BLaER1 treated with 17β-estradiol and CSF1 and Interleukin-3, amounts not matched to agents 10 nM and 100 nM (cell line): Measurements from ENCODE around the gene XPNPEP3.

ENCODE experiments used
- H3K27ac ChIP-seq, 11 experiments: shearing (Covaris generic); formaldehyde crosslinking; 2 replicates each; pipeline ENCODE4 v1.8.1; 2022
- H3K27me3 ChIP-seq, 11 experiments: shearing (Covaris generic); formaldehyde crosslinking; 2 replicates each; pipeline ENCODE4 v1.8.1; 2022
- H3K36me3 ChIP-seq, 11 experiments: shearing (Covaris generic); formaldehyde crosslinking; 2 replicates each; pipeline ENCODE4 v1.8.1; 2022
- H3K4me1 ChIP-seq, 10 experiments: shearing (Covaris generic); formaldehyde crosslinking; 2 replicates each; pipeline ENCODE4 v1.8.1; 2022
- H3K4me2 ChIP-seq, 11 experiments: shearing (Covaris generic); formaldehyde crosslinking; 2 replicates each; pipeline ENCODE4 v1.8.1; 2022
- H3K4me3 ChIP-seq, 10 experiments: shearing (Covaris generic); formaldehyde crosslinking; 2 replicates each; pipeline ENCODE4 v1.8.1; 2022
- H3K9ac ChIP-seq, 11 experiments: shearing (Covaris generic); formaldehyde crosslinking; 2 replicates each; pipeline ENCODE4 v1.8.1; 2022
- H3K9me3 ChIP-seq, 11 experiments: shearing (Covaris generic); formaldehyde crosslinking; replicated peaks in 1 of 11; 2 replicates each; pipeline ENCODE4 v1.8.1; 2022
- H4K20me1 ChIP-seq, 11 experiments: shearing (Covaris generic); formaldehyde crosslinking; 2 replicates each; pipeline ENCODE4 v1.8.1; 2022
- Cebpa-rat ChIP-seq, 11 experiments: shearing (Covaris generic); IDR thresholded peaks; 2 replicates each; pipeline ENCODE4 v1.8.1; 2022

The XPNPEP3 gene

GRCh38 chr22:40939202-40939601 is 82.3 kb downstream of the XPNPEP3 start:
- Histone ChIP-seq H4K20me1 (no peaks in the 10 kb centered on the region), H3K4me1 (peaks cover 0 to 31% (median 15%) of the 10 kb centered on the region in 10 experiments; a peak in 13 of 20 replicates), H3K9me3 (no peaks in the 10 kb centered on the region), H3K9ac (no peak overlapping the region), H3K4me3 (no peak overlapping the region), H3K27me3 (no peaks in the 10 kb centered on the region), H3K4me2 (no peak overlapping the region), H3K36me3 (peaks cover 0 to 6% (median under 1%) of the 10 kb centered on the region in 11 experiments; a peak in 7 of 22 replicates), H3K27ac (no peak overlapping the region)
- no peak for TF ChIP-seq Cebpa-rat (IDR thresholded peaks at IDR 0.05)

DNA sequence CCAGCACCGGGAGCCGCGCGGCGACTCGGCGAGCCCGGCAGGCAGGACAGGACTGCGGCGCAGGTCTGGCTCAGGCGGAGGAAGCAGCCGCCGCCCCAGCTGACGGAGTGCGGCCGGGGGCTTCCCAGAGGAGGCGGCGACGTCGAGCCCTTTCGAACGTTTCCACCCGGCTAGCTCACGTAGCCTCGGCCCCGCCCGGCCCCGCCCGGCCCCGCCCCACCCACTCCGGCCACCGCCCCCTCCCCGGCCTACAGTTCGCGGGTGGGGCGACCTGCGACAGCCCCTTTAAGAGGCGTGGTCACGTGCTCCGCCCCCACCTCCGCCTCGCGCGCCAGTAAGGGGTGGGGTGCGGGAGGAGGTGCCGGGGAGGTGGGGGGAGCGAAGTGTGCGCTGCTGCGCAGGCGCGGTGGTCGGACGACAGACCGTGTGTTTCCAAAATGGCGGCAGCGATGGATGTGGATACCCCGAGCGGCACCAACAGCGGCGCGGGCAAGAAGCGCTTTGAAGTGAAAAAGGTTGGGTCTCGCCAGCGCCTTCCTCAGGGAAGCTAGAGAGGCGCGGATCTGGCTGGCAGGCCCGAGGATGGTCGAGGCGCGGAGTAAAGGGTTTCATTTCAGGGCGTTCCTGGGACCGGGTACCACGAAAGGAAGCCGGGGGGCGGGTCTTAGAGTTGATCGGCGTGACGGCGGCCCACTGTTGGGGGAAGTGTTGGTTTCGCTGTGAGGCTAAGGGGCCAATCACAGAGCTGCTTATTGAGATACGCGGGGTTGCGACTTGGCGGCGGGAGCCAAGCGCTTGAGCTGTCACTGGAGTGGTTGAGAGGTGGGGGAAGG is 94.2 kb downstream of the XPNPEP3 start, which contains the start of gene RBX1:
TSS of gene RBX1 (plus strand) at position 417 of the 833 bp plus-strand sequence. CDS start at position 438, 21 bp downstream.
- H3K9me3 ChIP-seq, result no peaks in the 10 kb centered on the region
- peak within 1 kb of the TSS; percentile 84 to 99 (median 94) for H3K4me2 ChIP-seq
- H3K4me3 ChIP-seq, result peak within 1 kb of the TSS; percentile 79 to 92 (median 83)
- peaks cover 0 to 24% (median 5%) of the 10 kb centered on the region in 11 experiments; a peak in 8 of 22 replicates for H4K20me1 ChIP-seq
- H3K4me1 ChIP-seq, result peaks cover 27 to 36% (median 30%) of the 10 kb centered on the region in 10 experiments
- peaks cover 26 to 33% (median 30%) of the 10 kb centered on the region in 11 experiments for H3K36me3 ChIP-seq
- H3K27ac ChIP-seq, result peak within 1 kb of the TSS; percentile 92 to 99 (median 98)
- no peaks in the 10 kb centered on the region for H3K27me3 ChIP-seq
- TF ChIP-seq Cebpa-rat (IDR thresholded peaks at IDR 0.05), result no peak
- H3K9ac ChIP-seq, result peak within 1 kb of the TSS; percentile 90 to 100 (median 97)

DNA sequence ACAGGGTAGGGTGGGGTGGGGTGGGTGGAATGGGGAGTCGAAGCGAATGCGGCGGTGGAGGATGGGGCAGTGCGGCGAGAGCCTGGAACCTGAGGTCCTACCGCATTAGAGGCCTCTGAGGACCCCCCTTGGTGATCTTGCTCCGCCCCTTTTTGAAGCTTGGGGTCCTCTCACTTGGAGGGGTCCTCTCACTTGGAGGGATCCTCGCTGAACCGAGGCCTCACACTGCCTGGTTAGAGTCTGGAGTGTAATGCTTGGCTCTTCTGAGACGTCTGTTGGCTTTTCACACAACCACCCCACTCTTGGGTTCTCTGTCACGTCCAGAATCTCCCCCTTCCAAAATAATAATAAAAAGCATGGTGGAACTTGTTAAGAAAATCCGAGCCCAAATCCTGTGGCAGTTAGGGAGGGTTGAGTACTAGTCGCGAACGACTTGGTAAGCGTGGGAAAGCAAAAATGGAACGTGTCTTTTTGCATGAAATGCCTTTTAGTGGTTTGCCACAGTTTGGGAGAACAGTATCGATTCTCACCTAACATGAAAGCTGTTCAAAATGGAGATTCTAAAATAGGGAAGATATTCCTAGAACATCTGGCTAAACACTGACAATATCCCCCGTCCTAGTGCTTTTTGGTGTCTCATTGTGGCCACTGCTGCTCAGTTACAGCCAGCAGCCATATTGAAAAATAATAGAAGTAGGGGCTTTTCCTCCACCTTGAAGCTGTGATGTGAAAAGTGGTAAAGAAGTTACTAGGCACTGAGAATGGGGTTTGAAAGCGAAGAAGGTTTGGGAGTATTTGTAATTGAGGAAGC is 95.1 kb downstream of the XPNPEP3 start:
- Histone ChIP-seq H3K9me3 (no peaks in the 10 kb centered on the region), H3K4me3 (peak overlapping the region; percentile 71 to 88 (median 80)), H3K27me3 (no peaks in the 10 kb centered on the region), H3K36me3 (peaks cover 34 to 41% (median 39%) of the 10 kb centered on the region in 11 experiments), H3K4me2 (peak overlapping the region; percentile 75 to 97 (median 88)), H3K9ac (peak overlapping the region; percentile 87 to 98 (median 93)), H3K27ac (peak overlapping the region; percentile 88 to 99 (median 96)), H4K20me1 (peaks cover 0 to 27% (median 7%) of the 10 kb centered on the region in 11 experiments; a peak in 9 of 22 replicates), H3K4me1 (peaks cover 27 to 36% (median 30%) of the 10 kb centered on the region in 10 experiments)
- no peak for TF ChIP-seq Cebpa-rat (IDR thresholded peaks at IDR 0.05)

- Histone ChIP-seq H3K4me3 (peak overlapping the region in 3 of 10 experiments; percentile 75 to 88 (median 83); a peak in 4 of 20 replicates), H3K36me3 (peaks cover 47 to 56% (median 53%) of the 10 kb centered on the region in 11 experiments), H3K9me3 (no peaks in the 10 kb centered on the region), H3K4me1 (peaks cover 27 to 36% (median 30%) of the 10 kb centered on the region in 10 experiments), H3K4me2 (peak overlapping the region; percentile 75 to 97 (median 88)), H3K27ac (no peak overlapping the region; a peak in 1 of 22 replicates), H4K20me1 (peaks cover 0 to 40% (median 12%) of the 10 kb centered on the region in 11 experiments; a peak in 16 of 22 replicates), H3K27me3 (no peaks in the 10 kb centered on the region), H3K9ac (peak overlapping the region in 8 of 11 experiments; percentile 8 to 98 (median 92); a peak in 6 of 22 replicates)
- TF ChIP-seq Cebpa-rat (IDR thresholded peaks at IDR 0.05), result no peak
Observed at GRCh38 chr22:40953471-40953870, 96.5 kb downstream of the XPNPEP3 start.

GRCh38 chr22:40954113-40954512 is 97.2 kb downstream of the XPNPEP3 start:
- H3K36me3 ChIP-seq, result peaks cover 53 to 62% (median 59%) of the 10 kb centered on the region in 11 experiments
- H3K4me2 ChIP-seq, result peak overlapping the region in 7 of 11 experiments; percentile 80 to 97 (median 88); a peak in 11 of 22 replicates
- H3K9me3 ChIP-seq, result no peaks in the 10 kb centered on the region
- H3K4me1 ChIP-seq, result peaks cover 27 to 36% (median 30%) of the 10 kb centered on the region in 10 experiments
- no peak for TF ChIP-seq Cebpa-rat (IDR thresholded peaks at IDR 0.05)
- peaks cover 4 to 47% (median 19%) of the 10 kb centered on the region in 11 experiments; a peak in 18 of 22 replicates for H4K20me1 ChIP-seq
- H3K4me3 ChIP-seq, result no peak overlapping the region
- H3K27me3 ChIP-seq, result no peaks in the 10 kb centered on the region
- H3K9ac ChIP-seq, result peak overlapping the region in 2 of 11 experiments; percentile 8 to 22; a peak in 1 of 22 replicates
- no peak overlapping the region for H3K27ac ChIP-seq

- peaks cover 65 to 77% (median 73%) of the 10 kb centered on the region in 11 experiments for H3K36me3 ChIP-seq
- no peak overlapping the region for H3K4me2 ChIP-seq
- H3K4me1 ChIP-seq, result peaks cover 19 to 29% (median 22%) of the 10 kb centered on the region in 10 experiments
- no peaks in the 10 kb centered on the region for H3K9me3 ChIP-seq
- H3K4me3 ChIP-seq, result no peak overlapping the region
- H3K27me3 ChIP-seq, result no peaks in the 10 kb centered on the region
- no peak for TF ChIP-seq Cebpa-rat (IDR thresholded peaks at IDR 0.05)
- H3K9ac ChIP-seq, result no peak overlapping the region
- peaks cover 12 to 61% (median 33%) of the 10 kb centered on the region in 11 experiments; a peak in 18 of 22 replicates for H4K20me1 ChIP-seq
- H3K27ac ChIP-seq, result no peak overlapping the region
Observed at GRCh38 chr22:40955571-40955970, 98.6 kb downstream of the XPNPEP3 start.

DNA sequence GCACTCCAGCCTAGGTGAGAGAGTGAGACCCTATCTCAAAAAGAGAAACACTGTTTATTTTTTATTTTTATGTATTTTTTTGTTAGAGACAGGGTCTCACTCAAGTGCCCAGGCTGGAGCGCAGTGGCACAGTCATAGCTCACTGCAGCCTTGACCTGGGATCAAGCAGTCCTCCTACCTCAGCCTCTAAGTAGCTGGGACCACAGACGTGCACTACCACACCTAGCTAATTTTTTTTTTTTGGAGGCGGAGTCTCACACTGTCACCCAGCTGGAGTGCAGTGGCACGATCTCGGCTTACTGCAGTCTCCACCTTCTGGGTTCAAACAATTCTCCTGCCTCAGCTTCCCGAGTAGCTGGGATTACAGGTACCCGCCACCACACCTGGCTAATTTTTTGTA is 100.7 kb downstream of the XPNPEP3 start:
- peaks cover 15 to 24% (median 15%) of the 10 kb centered on the region in 10 experiments for H3K4me1 ChIP-seq
- H3K9ac ChIP-seq, result no peak overlapping the region
- peaks cover 5 to 77% (median 47%) of the 10 kb centered on the region in 11 experiments; a peak in 17 of 22 replicates for H4K20me1 ChIP-seq
- no peak for TF ChIP-seq Cebpa-rat (IDR thresholded peaks at IDR 0.05)
- H3K4me2 ChIP-seq, result no peak overlapping the region
- peaks cover 84 to 97% (median 93%) of the 10 kb centered on the region in 11 experiments for H3K36me3 ChIP-seq
- no peaks in the 10 kb centered on the region for H3K9me3 ChIP-seq
- no peak overlapping the region for H3K4me3 ChIP-seq
- H3K27ac ChIP-seq, result no peak overlapping the region
- no peaks in the 10 kb centered on the region for H3K27me3 ChIP-seq

DNA sequence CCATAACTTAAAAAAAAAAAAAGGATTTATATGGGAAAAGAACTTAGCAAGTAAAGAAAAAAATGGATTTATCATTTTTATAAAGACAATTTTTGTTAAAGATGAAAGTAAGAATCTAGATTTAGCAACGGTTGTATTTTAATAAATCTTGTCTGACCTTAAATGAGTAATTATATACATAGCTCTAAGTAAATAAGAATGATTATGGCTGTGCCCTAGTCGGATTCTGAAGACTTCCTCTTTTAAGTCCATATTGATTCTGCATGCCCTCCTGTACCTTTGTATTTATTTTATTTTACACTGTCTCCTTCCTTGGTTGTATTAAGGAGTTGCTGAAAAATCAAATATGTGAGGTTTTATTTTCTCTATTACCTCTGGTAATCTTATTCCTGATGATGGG is 101.4 kb downstream of the XPNPEP3 start:
- H4K20me1 ChIP-seq, result peaks cover 5 to 71% (median 46%) of the 10 kb centered on the region in 11 experiments; a peak in 17 of 22 replicates
- no peak overlapping the region for H3K4me3 ChIP-seq
- peaks cover 90 to 100% (median 99%) of the 10 kb centered on the region in 11 experiments for H3K36me3 ChIP-seq
- H3K9me3 ChIP-seq, result no peaks in the 10 kb centered on the region
- H3K27me3 ChIP-seq, result no peaks in the 10 kb centered on the region
- no peak overlapping the region for H3K9ac ChIP-seq
- TF ChIP-seq Cebpa-rat (IDR thresholded peaks at IDR 0.05), result no peak
- no peak overlapping the region for H3K4me2 ChIP-seq
- no peak overlapping the region for H3K27ac ChIP-seq
- peaks cover 8 to 17% (median 8%) of the 10 kb centered on the region in 10 experiments; a peak in 19 of 20 replicates for H3K4me1 ChIP-seq
